ENCODE measurements around the gene PRRT1B. TPM values are rescaled to one million over a fixed set of nuclear protein-coding genes. Genes with fewer than 3 reads are reported as not detected.
A peak's percentile ranks its signal among the peaks of the same experiment; 100 is the strongest.

The PRRT1B gene
- polyA plus RNA-seq, 2 of the 4 experiments (the other 2 are of a cell fraction) = 0.79 to 0.80 TPM

DNA sequence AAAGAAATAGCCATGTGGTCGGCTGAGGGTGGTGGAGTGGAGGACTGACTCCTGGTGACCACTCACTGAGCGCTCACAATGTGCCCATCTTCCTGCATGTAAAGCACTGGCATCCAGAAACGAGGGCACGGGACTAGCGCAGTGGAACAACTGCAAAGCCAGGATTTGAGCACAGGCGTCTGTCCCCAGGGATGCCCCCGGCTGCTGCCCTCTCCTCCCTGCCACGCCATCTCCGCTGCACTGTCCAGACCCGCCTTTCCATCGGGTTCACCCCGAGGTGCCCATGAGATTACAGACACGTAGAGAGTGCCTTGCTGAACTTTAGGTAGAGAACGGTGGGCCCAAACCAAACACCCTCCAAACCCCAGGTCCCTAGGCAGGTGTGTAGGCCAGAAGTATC, 44.7 kb downstream of the PRRT1B start:
- WGBS (ENCODE audit: missing lambda C conversion rate) = 90% methylated on average over 14 of the region's 14 CpGs
- no peak overlapping the region for H3K4me3 ChIP-seq
- H3K9me3 ChIP-seq = no peaks in the 10 kb centered on the region
- no peak overlapping the region for H3K27ac ChIP-seq
- DNase-seq (ENCODE audit: low read depth in 1 of 2, low spot score in 1 of 2) = no peak
- TF ChIP-seq ZFP36 (IDR thresholded peaks at IDR 0.05; ENCODE audit: borderline replicate concordance, partially characterized antibody) (no peak), ESRRA (IDR thresholded peaks at IDR 0.05; ENCODE audit: borderline replicate concordance, low read length) (no peak), FOXS1 (CRISPR knock-in tag; IDR thresholded peaks at IDR 0.05) (no peak), TFCP2L1 (CRISPR knock-in tag; IDR thresholded peaks at IDR 0.05) (no peak), HDAC2 (IDR thresholded peaks at IDR 0.05) (no peak)
- TF ChIP-seq, protein P1, sequence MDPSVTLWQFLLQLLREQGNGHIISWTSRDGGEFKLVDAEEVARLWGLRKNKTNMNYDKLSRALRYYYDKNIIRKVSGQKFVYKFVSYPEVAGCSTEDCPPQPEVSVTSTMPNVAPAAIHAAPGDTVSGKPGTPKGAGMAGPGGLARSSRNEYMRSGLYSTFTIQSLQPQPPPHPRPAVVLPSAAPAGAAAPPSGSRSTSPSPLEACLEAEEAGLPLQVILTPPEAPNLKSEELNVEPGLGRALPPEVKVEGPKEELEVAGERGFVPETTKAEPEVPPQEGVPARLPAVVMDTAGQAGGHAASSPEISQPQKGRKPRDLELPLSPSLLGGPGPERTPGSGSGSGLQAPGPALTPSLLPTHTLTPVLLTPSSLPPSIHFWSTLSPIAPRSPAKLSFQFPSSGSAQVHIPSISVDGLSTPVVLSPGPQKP (IDR thresholded peaks at IDR 0.05; ENCODE audit: low read depth, low read length) = no peak
- FAIRE-seq = no peak
- no peak for ATAC-seq
- CTCF ChIA-PET = interaction anchor here (0.5 to 27.5 kb wide), 10 partner anchors 11 to 174 kb away, joined by 3 to 737 read pairs (median 8); partner anchors contain the start of gene RAPGEF1
- POLR2A ChIA-PET = no interaction called here
- H3K4me2 ChIP-seq = no peak overlapping the region
- H3K4me1 ChIP-seq = peaks cover 10% of the 10 kb centered on the region; the same call in 2 of the 3 replicates

DNA sequence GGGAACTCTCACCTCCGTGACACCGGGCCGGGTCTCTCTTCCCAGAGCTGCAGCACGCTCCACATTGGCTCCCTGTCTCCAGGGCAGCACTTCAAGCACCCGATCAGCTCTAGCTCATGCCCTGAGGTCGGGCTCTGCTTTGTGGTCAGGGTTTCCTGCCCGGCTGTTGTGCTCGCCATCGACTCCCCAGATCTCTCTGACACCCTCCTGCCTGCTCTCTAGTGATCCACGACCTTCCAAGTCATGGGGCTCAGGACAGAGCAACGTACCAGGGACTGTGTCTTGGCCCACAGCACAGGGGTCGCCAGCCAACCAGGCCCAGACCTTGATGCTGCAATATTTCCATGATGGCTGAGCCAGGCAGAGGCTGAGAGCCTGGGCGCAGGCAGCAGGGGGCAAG, 45.1 kb downstream of the PRRT1B start:
- Histone ChIP-seq H3K27ac (no peak overlapping the region), H3K4me3 (no peak overlapping the region), H3K4me2 (no peak overlapping the region), H3K4me1 (peaks cover 15% of the 10 kb centered on the region), H3K9me3 (no peaks in the 10 kb centered on the region)
- FAIRE-seq (no peak), ATAC-seq (no peak), DNase-seq (ENCODE audit: low read depth in 1 of 2, low spot score in 1 of 2) (no peak)
- CTCF ChIA-PET = interaction anchor here (0.5 to 27.5 kb wide), 26 partner anchors 8 to 240 kb away, joined by 3 to 737 read pairs (median 7); partner anchors contain the start of gene RAPGEF1
- POLR2A ChIA-PET = no interaction called here
- TF ChIP-seq CBX2 (IDR thresholded peaks at IDR 0.05; ENCODE audit: borderline replicate concordance, low read depth) (no peak), KDM5A (IDR thresholded peaks at IDR 0.05) (no peak), NPAS2 (CRISPR knock-in tag; IDR thresholded peaks at IDR 0.05; ENCODE audit: borderline replicate concordance) (no peak), CTCF (IDR thresholded peaks at IDR 0.05) (no peak), KDM1A (IDR thresholded peaks at IDR 0.05; ENCODE audit: low read depth) (no peak), FOSB (CRISPR knock-in tag; IDR thresholded peaks at IDR 0.05) (no peak), RNF2 (IDR thresholded peaks at IDR 0.05; ENCODE audit: borderline replicate concordance, low read depth) (no peak), ATOH8 (CRISPR knock-in tag; IDR thresholded peaks at IDR 0.05; ENCODE audit: low read depth) (no peak)
- 74% methylated on average over 9 of the region's 13 CpGs for WGBS (ENCODE audit: missing lambda C conversion rate)

DNA sequence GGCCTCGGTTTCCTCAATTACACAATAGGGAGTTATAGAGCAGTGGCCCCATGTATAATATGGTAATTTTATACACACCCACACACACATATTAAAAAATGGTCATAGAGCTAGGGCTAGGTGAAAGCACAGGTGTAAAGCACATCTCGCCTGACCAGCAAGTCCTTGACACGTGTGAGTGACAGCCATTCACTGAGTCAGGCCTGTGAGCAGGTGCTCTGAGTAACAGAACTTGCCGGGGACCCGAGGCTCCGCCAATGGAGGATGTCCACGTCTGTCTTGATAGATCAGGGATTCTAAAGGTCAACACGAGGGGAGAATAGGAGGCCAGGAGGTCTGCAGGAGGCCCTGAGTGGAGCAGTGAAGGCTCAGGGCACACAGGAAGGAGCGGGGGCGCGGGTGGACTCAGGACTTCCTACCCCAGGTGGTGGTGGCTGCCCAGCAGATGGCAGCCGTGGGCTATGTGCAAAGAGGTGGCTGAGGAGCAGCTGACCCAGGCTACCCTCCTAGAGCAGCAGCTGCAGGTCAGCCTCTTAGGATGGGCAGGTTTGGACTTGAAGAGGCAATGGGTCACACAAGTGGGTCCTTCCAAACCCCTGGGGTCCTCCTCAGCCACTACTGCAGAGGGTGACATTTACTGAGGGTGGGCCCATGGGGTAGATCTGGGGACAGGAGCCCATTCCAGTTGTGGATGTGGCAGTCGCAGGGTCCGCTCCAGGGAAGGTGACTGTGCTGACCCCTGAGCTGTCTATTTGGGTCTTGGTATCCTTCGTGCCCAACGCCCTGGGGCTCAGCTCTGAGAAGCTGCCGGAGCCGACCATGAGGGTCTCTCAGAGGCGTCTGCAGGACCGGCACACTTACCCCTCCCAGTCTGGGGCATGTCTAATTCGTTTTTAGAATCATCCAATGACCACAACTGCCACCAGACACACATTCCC, 45.9 kb downstream of the PRRT1B start:
- no peaks in the 10 kb centered on the region for H3K9me3 ChIP-seq
- 59% methylated on average over 21 of the region's 21 CpGs for WGBS (ENCODE audit: missing lambda C conversion rate)
- peak; percentile 90 to 96 for ATAC-seq
- no peak overlapping the region for H3K4me2 ChIP-seq
- DNase-seq (ENCODE audit: low read depth in 1 of 2, low spot score in 1 of 2) = peak; percentile 77 to 80
- POLR2A ChIA-PET = interaction anchor here (1.0 to 1.3 kb wide), 2 partner anchors 142 to 148 kb away, joined by 3 read pairs; no protein-coding TSS in a partner anchor
- no peak overlapping the region for H3K4me3 ChIP-seq
- H3K4me1 ChIP-seq = peaks cover 22% of the 10 kb centered on the region
- no peak overlapping the region for H3K27ac ChIP-seq
- FAIRE-seq = peak; percentile 80
- CTCF ChIA-PET = interaction anchor here (0.6 to 27.5 kb wide), 63 partner anchors 9 to 693 kb away, joined by 3 to 737 read pairs (median 5); partner anchors contain the start of gene RAPGEF1
- TF ChIP-seq FOSL2 (IDR thresholded peaks at IDR 0.05) = no peak
- TF ChIP-seq FOSL2 (CRISPR knock-in tag; IDR thresholded peaks at IDR 0.05) = no peak
- TF ChIP-seq CBX2 (IDR thresholded peaks at IDR 0.05; ENCODE audit: borderline replicate concordance, low read depth) = no peak
- TF ChIP-seq, protein P2, sequence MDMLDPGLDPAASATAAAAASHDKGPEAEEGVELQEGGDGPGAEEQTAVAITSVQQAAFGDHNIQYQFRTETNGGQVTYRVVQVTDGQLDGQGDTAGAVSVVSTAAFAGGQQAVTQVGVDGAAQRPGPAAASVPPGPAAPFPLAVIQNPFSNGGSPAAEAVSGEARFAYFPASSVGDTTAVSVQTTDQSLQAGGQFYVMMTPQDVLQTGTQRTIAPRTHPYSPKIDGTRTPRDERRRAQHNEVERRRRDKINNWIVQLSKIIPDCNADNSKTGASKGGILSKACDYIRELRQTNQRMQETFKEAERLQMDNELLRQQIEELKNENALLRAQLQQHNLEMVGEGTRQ (IDR thresholded peaks at IDR 0.05) = 0 out of 2 replicates have a peak, but pooled peaks have one; percentile 4
- peak; percentile 98 to 99 for TF ChIP-seq RAD21 (conservative IDR thresholded peaks at IDR 0.05 in 1 of 2, IDR thresholded peaks at IDR 0.05 in 1 of 2)
- TF ChIP-seq HOXA7 (CRISPR knock-in tag; IDR thresholded peaks at IDR 0.05) = no peak
- TF ChIP-seq MAFK (IDR thresholded peaks at IDR 0.05; ENCODE audit: partially characterized antibody) = no peak
- no peak for TF ChIP-seq ZFP36 (IDR thresholded peaks at IDR 0.05; ENCODE audit: borderline replicate concordance, partially characterized antibody)
- TF ChIP-seq CEBPB (IDR thresholded peaks at IDR 0.05) = no peak
- peak; percentile 91 for TF ChIP-seq CTCF (IDR thresholded peaks at IDR 0.05)
- no peak for TF ChIP-seq ZNF302 (CRISPR knock-in tag; IDR thresholded peaks at IDR 0.05)
